Measurements from ENCODE around the gene ROBO1.

ROBO1 gene

GRCh38 chr3:78858910-78859309 lies 908.9 kb downstream of the ROBO1 start:
- DNase-seq (ENCODE audit: extremely low spot score): no peak
- CTCF ChIA-PET: interaction anchor here (0.7 kb wide), 1 partner anchor 173 kb away, joined by 3 read pairs; no protein-coding TSS in a partner anchor
- POLR2A ChIA-PET: interaction anchor here (0.7 kb wide), 1 partner anchor 54 kb away, joined by 3 read pairs; no protein-coding TSS in a partner anchor
- TF ChIP-seq HDGF (IDR thresholded peaks at IDR 0.05; ENCODE audit: borderline replicate concordance) (no peak), PKNOX1 (IDR thresholded peaks at IDR 0.05) (peak; percentile 63), ARNT (IDR thresholded peaks at IDR 0.05) (no peak)

- no peak for DNase-seq (ENCODE audit: extremely low spot score)
- no peak for TF ChIP-seq ELF4 (IDR thresholded peaks at IDR 0.05)
- TF ChIP-seq SP1 (IDR thresholded peaks at IDR 0.05): no peak
- no peak for TF ChIP-seq SUZ12 (IDR thresholded peaks at IDR 0.05)
- TF ChIP-seq TARDBP (IDR thresholded peaks at IDR 0.05): no peak
- no peak for TF ChIP-seq NFRKB (IDR thresholded peaks at IDR 0.05)
- no peak for TF ChIP-seq FOXM1 (IDR thresholded peaks at IDR 0.05; ENCODE audit: borderline replicate concordance)
- no peak for TF ChIP-seq LEF1 (IDR thresholded peaks at IDR 0.05; ENCODE audit: borderline replicate concordance)
- no peak for TF ChIP-seq L3MBTL2 (conservative IDR thresholded peaks at IDR 0.05)
- no peak for TF ChIP-seq FOXA1 (IDR thresholded peaks at IDR 0.05)
- no peak for TF ChIP-seq CTBP1 (IDR thresholded peaks at IDR 0.05; ENCODE audit: borderline replicate concordance)
- TF ChIP-seq ZNF384 (IDR thresholded peaks at IDR 0.05): no peak
- no peak for TF ChIP-seq HDGF (IDR thresholded peaks at IDR 0.05; ENCODE audit: borderline replicate concordance)
- TF ChIP-seq ARNT (IDR thresholded peaks at IDR 0.05): no peak
- no peak for TF ChIP-seq PKNOX1 (IDR thresholded peaks at IDR 0.05)
- no peak for TF ChIP-seq BHLHE40 (IDR thresholded peaks at IDR 0.05; ENCODE audit: borderline replicate concordance)
- POLR2A ChIA-PET: no interaction called here
- CTCF ChIA-PET: interaction anchor here (1.4 kb wide), 1 partner anchor 131 kb away, joined by 5 read pairs; no protein-coding TSS in a partner anchor
Observed at GRCh38 chr3:78858174-78858573, 909.6 kb downstream of the ROBO1 start.

- TF ChIP-seq FOXM1 (IDR thresholded peaks at IDR 0.05; ENCODE audit: borderline replicate concordance): no peak
- TF ChIP-seq CTBP1 (IDR thresholded peaks at IDR 0.05; ENCODE audit: borderline replicate concordance): 0 out of 2 replicates have a peak, but pooled peaks have one; percentile 36
- ChIA-PET POLR2A (no interaction called here), CTCF (interaction anchor here (1.4 kb wide), 1 partner anchor 131 kb away, joined by 5 read pairs; no protein-coding TSS in a partner anchor)
- peak; percentile 22 for DNase-seq (ENCODE audit: extremely low spot score)
Observed at GRCh38 chr3:78857494-78858111, 910.2 kb downstream of the ROBO1 start.

- TF ChIP-seq PKNOX1 (IDR thresholded peaks at IDR 0.05) (peak; percentile 83), L3MBTL2 (conservative IDR thresholded peaks at IDR 0.05) (no peak), ZNF384 (IDR thresholded peaks at IDR 0.05) (peak; percentile 80), LEF1 (IDR thresholded peaks at IDR 0.05; ENCODE audit: borderline replicate concordance) (no peak)
- CTCF ChIA-PET: no interaction called here
- no peak for DNase-seq (ENCODE audit: extremely low spot score)
- POLR2A ChIA-PET: no interaction called here
Observed at GRCh38 chr3:78856164-78856563, 911.6 kb downstream of the ROBO1 start.

- TF ChIP-seq L3MBTL2 (conservative IDR thresholded peaks at IDR 0.05) (no peak), HDGF (IDR thresholded peaks at IDR 0.05; ENCODE audit: borderline replicate concordance) (no peak), TARDBP (IDR thresholded peaks at IDR 0.05) (no peak), SUZ12 (IDR thresholded peaks at IDR 0.05) (no peak), ELF4 (IDR thresholded peaks at IDR 0.05) (no peak), PKNOX1 (IDR thresholded peaks at IDR 0.05) (no peak), NFRKB (IDR thresholded peaks at IDR 0.05) (no peak), BHLHE40 (IDR thresholded peaks at IDR 0.05; ENCODE audit: borderline replicate concordance) (no peak), ZNF384 (IDR thresholded peaks at IDR 0.05) (no peak), FOXM1 (IDR thresholded peaks at IDR 0.05; ENCODE audit: borderline replicate concordance) (no peak), SP1 (IDR thresholded peaks at IDR 0.05) (no peak), FOXA1 (IDR thresholded peaks at IDR 0.05) (no peak)
- POLR2A ChIA-PET: no interaction called here
- CTCF ChIA-PET: interaction anchor here (0.7 kb wide), 1 partner anchor 197 kb away, joined by 6 read pairs; no protein-coding TSS in a partner anchor
Observed at GRCh38 chr3:78855190-78855589, 912.6 kb downstream of the ROBO1 start.

GRCh38 chr3:78848392-78849288 lies 919.2 kb downstream of the ROBO1 start:
- ChIA-PET POLR2A (no interaction called here), CTCF (no interaction called here)
- no peak for DNase-seq (ENCODE audit: extremely low spot score)
- TF ChIP-seq NFRKB (IDR thresholded peaks at IDR 0.05) (no peak), L3MBTL2 (conservative IDR thresholded peaks at IDR 0.05) (no peak), SUZ12 (IDR thresholded peaks at IDR 0.05) (no peak)

More at GRCh38 chr3:78855190-78855589, 912.6 kb downstream of the ROBO1 start:
- no peak for DNase-seq (ENCODE audit: extremely low spot score)
